ENCODE measurements around the gene SEZ6L. TPM values are rescaled to one million over a fixed set of nuclear protein-coding genes. Genes with fewer than 3 reads are reported as not detected.

The SEZ6L gene
- total and polyA plus RNA-seq, 12 donors = 0.01 to 2.5 (median 0.28) TPM

DNA sequence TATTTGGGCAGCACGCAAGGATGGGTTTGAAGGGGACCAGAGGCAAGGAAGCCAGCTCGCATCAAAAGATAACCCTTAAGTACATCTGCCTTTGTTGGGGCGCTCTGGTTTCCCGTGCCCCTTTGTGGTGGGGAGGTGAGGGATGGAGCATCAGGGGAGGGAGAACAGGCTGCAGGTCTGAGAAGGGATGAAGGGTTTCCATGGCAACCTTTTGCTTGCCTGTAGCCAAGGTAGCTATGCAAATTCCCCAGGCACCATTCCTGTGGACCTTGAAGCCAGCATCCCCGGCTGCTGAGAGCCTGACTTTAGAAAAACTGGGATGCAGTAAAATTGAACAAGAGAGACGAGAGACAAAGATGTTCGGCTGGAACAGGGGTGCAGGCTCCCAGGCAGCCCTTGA is 75.7 kb downstream of the SEZ6L start:
- no peak for DNase-seq
- ATAC-seq = no peak
- Histone ChIP-seq H3K27ac (no peak overlapping the region), H3K4me3 (no peak overlapping the region), H3K4me1 (no peaks in the 10 kb centered on the region), H3K36me3 (no peaks in the 10 kb centered on the region), H3K27me3 (peaks cover 0 to 38% (median 18%) of the 10 kb centered on the region in 7 donors), H3K9me3 (peaks cover 0 to 3% (median 0%) of the 10 kb centered on the region in 11 donors)
- intact Hi-C loops (cut with DNase I) = loop anchor here in 1 of 10 donors (2.0 kb wide), 1 partner anchor 30 kb away; no protein-coding TSS in a partner anchor
- TF ChIP-seq, protein P1, sequence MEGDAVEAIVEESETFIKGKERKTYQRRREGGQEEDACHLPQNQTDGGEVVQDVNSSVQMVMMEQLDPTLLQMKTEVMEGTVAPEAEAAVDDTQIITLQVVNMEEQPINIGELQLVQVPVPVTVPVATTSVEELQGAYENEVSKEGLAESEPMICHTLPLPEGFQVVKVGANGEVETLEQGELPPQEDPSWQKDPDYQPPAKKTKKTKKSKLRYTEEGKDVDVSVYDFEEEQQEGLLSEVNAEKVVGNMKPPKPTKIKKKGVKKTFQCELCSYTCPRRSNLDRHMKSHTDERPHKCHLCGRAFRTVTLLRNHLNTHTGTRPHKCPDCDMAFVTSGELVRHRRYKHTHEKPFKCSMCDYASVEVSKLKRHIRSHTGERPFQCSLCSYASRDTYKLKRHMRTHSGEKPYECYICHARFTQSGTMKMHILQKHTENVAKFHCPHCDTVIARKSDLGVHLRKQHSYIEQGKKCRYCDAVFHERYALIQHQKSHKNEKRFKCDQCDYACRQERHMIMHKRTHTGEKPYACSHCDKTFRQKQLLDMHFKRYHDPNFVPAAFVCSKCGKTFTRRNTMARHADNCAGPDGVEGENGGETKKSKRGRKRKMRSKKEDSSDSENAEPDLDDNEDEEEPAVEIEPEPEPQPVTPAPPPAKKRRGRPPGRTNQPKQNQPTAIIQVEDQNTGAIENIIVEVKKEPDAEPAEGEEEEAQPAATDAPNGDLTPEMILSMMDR (IDR thresholded peaks at IDR 0.05) = no peak
- 64 to 65% methylated on average over 7 of the region's 7 CpGs for WGBS, 2 donors

DNA sequence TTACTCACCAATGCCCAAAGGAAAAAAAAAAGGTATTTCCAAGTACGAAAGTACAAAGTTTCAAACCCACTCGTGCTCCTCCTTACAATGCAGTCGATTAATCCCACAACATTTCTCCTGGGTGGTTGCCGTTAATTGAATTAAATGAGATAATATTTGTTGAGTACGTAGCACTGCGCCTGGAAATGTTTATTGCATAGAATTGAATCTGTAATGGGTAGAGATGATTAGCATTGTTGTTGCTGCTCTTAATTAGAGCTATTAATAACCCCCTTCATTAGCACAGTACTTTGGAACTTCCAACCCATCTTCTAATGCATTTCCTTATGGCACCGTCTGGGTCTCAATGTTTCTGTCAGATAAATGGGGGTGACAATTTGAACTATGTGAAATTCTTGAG is 77.3 kb downstream of the SEZ6L start:
- H3K9me3 ChIP-seq = peaks cover 0 to 14% (median 0%) of the 10 kb centered on the region in 11 donors
- no peak overlapping the region for H3K4me3 ChIP-seq
- H3K36me3 ChIP-seq = no peaks in the 10 kb centered on the region
- no peaks in the 10 kb centered on the region for H3K4me1 ChIP-seq
- intact Hi-C loops (cut with DNase I) = no loop called here
- H3K27ac ChIP-seq = no peak overlapping the region
- WGBS, 2 donors = 83% methylated on average over 7 of the region's 7 CpGs
- no peak for ATAC-seq
- peaks cover 0 to 40% (median 18%) of the 10 kb centered on the region in 7 donors for H3K27me3 ChIP-seq
- DNase-seq = no peak
- TF ChIP-seq, protein P1 (IDR thresholded peaks at IDR 0.05) = no peak

DNA sequence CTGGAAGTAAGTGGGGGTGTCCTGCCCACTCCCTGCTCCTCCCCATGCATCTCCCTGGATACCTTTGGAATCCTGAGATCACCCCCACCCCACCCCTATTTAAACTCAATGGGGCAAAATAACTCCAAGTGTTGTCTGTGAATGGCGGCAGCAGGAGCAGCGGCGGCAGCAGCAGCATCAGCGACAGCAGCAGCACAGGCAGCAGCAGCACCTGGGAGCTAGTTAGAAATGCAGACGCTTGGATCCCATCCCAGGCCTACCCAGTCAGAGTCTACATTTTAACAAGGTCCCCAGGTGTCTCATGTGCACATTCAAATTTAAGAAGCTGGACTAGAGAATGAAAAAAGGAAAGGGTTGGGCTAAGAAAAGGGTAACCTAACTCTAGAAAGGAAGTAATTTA is 82.6 kb downstream of the SEZ6L start:
- Histone ChIP-seq H3K27ac (no peak overlapping the region), H3K27me3 (peaks cover 0 to 28% (median 15%) of the 10 kb centered on the region in 7 donors), H3K36me3 (no peaks in the 10 kb centered on the region), H3K4me1 (no peaks in the 10 kb centered on the region), H3K9me3 (peaks cover 0 to 14% (median 0%) of the 10 kb centered on the region in 11 donors), H3K4me3 (no peak overlapping the region)
- 75 to 79% methylated on average over 5 of the region's 5 CpGs for WGBS, 2 donors
- TF ChIP-seq, protein P1 (IDR thresholded peaks at IDR 0.05) = no peak
- DNase-seq (no peak), ATAC-seq (no peak)
- intact Hi-C loops (cut with DNase I) = no loop called here

DNA sequence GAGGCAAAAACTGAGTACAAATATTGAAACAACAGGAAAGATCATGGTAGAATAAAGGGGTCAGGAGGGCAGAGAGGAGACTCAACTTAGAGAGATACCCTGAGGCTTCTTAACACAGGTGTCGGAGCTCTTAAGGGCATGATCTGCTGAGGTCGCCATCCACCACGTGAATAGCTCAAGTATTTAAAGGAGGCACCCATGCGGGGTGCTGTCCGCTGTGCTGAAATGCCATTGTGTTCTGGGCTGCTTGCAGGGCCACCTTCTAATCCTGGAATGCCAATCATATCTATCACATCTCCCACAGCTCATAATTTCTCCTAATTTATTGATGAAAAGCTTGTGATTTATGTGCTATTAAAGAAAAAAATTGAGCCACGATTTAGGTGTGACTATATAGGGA is 90.2 kb downstream of the SEZ6L start:
- DNase-seq = peak in 1 of 2 donors; percentile 11
- ATAC-seq = peak in 1 of 8 donors; percentile 54
- intact Hi-C loops (cut with DNase I) = no loop called here
- H3K4me1 ChIP-seq = no peaks in the 10 kb centered on the region
- 3% methylated on average over 6 of the region's 6 CpGs for WGBS, 2 donors
- no peaks in the 10 kb centered on the region for H3K36me3 ChIP-seq
- H3K27me3 ChIP-seq = peaks cover 0 to 32% (median 26%) of the 10 kb centered on the region in 7 donors
- no peak overlapping the region for H3K27ac ChIP-seq
- H3K4me3 ChIP-seq = no peak overlapping the region
- TF ChIP-seq, protein P1 (IDR thresholded peaks at IDR 0.05) = no peak
- no peaks in the 10 kb centered on the region for H3K9me3 ChIP-seq

Data from heart right ventricle (tissue), 16 donors.